Inferior parietal cortex (tissue), 1 donor: ENCODE measurements around the gene MAN1A1.

ENCODE experiments used
- DNase-seq: peaks from one replicate; pipeline ENCODE4 v3.0.0-alpha.2; 2016; ENCODE audit errors: extremely low spot score

Gene MAN1A1

GRCh38 chr6:119234457-119234856 lies 115.1 kb downstream of the MAN1A1 start:
- no peak for DNase-seq

GRCh38 chr6:119233312-119233984 lies 116.1 kb downstream of the MAN1A1 start:
- DNase-seq: no peak

GRCh38 chr6:119231394-119231793 lies 118.2 kb downstream of the MAN1A1 start:
- no peak for DNase-seq

- DNase-seq: no peak
These were observed 119.4 kb downstream of the MAN1A1 start for GRCh38 chr6:119230160-119230559.

- DNase-seq: no peak
These were observed 122.2 kb downstream of the MAN1A1 start for GRCh38 chr6:119227377-119227776.

- DNase-seq: no peak
These were observed 123.5 kb downstream of the MAN1A1 start for GRCh38 chr6:119226089-119226488.

GRCh38 chr6:119224095-119224701 lies 125.4 kb downstream of the MAN1A1 start:
- no peak for DNase-seq

GRCh38 chr6:119220452-119220851 lies 129.1 kb downstream of the MAN1A1 start:
- DNase-seq: no peak

GRCh38 chr6:119218548-119218947 lies 131.0 kb downstream of the MAN1A1 start:
- DNase-seq: no peak

GRCh38 chr6:119215885-119216590 lies 133.5 kb downstream of the MAN1A1 start:
- no peak for DNase-seq

GRCh38 chr6:119215309-119215708 lies 134.3 kb downstream of the MAN1A1 start:
- no peak for DNase-seq

GRCh38 chr6:119210596-119210995 lies 139.0 kb downstream of the MAN1A1 start:
- DNase-seq: no peak

GRCh38 chr6:119209452-119210205 lies 139.9 kb downstream of the MAN1A1 start:
- no peak for DNase-seq

- no peak for DNase-seq
These were observed 141.4 kb downstream of the MAN1A1 start for GRCh38 chr6:119207971-119208725.

GRCh38 chr6:119207327-119207726 lies 142.2 kb downstream of the MAN1A1 start:
- DNase-seq: no peak

GRCh38 chr6:119205911-119206618 lies 143.5 kb downstream of the MAN1A1 start:
- DNase-seq: no peak

GRCh38 chr6:119204719-119205118 lies 144.8 kb downstream of the MAN1A1 start:
- DNase-seq: no peak

- no peak for DNase-seq
These were observed 148.1 kb downstream of the MAN1A1 start for GRCh38 chr6:119201480-119201879.

GRCh38 chr6:119200512-119201175 lies 148.9 kb downstream of the MAN1A1 start:
- no peak for DNase-seq

- no peak for DNase-seq
These were observed 152.3 kb downstream of the MAN1A1 start for GRCh38 chr6:119197271-119197670.
